ENCODE data around the gene ITPA.

DNA sequence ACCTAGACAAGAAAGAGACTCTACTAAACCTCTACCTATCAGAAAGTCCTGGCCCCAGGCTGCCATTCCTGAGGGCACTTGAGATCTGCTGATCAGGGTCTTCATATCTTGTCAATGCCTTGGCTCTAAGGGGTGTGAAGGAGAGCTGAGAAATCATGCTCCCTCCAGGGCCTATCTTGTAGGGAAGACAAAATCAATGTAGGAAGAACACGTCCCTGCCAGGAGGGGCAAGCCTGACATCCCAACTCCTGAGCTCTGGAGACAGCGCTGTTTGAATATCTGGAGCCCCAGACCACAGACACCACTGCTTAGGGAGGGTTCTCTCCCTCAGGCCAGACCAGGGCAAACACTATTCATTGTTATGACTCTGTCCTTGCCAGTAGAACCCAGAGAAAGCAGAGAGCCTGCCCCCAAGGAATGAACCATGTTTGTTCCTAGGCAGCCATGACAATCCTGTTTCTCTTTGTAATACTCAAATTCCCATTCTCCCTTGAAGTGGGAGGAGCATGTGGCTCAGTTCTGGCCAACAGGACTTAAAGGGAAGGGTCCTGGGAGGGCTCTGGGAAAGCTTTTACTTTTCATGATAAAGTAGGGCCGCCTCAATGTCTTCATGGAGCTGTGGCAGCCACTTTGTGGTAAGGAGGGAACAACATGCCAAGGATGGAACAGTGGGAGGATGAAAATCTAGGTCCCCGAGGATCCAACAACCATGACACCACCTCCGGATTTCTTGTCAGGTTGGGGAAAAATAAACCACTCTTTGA lies 47.8 kb upstream of the ITPA start:
- TF ChIP-seq, protein P1, sequence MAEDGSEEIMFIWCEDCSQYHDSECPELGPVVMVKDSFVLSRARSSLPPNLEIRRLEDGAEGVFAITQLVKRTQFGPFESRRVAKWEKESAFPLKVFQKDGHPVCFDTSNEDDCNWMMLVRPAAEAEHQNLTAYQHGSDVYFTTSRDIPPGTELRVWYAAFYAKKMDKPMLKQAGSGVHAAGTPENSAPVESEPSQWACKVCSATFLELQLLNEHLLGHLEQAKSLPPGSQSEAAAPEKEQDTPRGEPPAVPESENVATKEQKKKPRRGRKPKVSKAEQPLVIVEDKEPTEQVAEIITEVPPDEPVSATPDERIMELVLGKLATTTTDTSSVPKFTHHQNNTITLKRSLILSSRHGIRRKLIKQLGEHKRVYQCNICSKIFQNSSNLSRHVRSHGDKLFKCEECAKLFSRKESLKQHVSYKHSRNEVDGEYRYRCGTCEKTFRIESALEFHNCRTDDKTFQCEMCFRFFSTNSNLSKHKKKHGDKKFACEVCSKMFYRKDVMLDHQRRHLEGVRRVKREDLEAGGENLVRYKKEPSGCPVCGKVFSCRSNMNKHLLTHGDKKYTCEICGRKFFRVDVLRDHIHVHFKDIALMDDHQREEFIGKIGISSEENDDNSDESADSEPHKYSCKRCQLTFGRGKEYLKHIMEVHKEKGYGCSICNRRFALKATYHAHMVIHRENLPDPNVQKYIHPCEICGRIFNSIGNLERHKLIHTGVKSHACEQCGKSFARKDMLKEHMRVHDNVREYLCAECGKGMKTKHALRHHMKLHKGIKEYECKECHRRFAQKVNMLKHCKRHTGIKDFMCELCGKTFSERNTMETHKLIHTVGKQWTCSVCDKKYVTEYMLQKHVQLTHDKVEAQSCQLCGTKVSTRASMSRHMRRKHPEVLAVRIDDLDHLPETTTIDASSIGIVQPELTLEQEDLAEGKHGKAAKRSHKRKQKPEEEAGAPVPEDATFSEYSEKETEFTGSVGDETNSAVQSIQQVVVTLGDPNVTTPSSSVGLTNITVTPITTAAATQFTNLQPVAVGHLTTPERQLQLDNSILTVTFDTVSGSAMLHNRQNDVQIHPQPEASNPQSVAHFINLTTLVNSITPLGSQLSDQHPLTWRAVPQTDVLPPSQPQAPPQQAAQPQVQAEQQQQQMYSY (CRISPR knock-in tag; IDR thresholded peaks at IDR 0.05) = no peak
- TF ChIP-seq SIX5 (IDR thresholded peaks at IDR 0.05; ENCODE audit: low read depth, low read length, severe bottlenecking) = no peak
- TF ChIP-seq, protein P2, sequence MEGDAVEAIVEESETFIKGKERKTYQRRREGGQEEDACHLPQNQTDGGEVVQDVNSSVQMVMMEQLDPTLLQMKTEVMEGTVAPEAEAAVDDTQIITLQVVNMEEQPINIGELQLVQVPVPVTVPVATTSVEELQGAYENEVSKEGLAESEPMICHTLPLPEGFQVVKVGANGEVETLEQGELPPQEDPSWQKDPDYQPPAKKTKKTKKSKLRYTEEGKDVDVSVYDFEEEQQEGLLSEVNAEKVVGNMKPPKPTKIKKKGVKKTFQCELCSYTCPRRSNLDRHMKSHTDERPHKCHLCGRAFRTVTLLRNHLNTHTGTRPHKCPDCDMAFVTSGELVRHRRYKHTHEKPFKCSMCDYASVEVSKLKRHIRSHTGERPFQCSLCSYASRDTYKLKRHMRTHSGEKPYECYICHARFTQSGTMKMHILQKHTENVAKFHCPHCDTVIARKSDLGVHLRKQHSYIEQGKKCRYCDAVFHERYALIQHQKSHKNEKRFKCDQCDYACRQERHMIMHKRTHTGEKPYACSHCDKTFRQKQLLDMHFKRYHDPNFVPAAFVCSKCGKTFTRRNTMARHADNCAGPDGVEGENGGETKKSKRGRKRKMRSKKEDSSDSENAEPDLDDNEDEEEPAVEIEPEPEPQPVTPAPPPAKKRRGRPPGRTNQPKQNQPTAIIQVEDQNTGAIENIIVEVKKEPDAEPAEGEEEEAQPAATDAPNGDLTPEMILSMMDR (IDR thresholded peaks at IDR 0.05 in 2 of 3, conservative IDR thresholded peaks at IDR 0.05 in 1 of 3; ENCODE audit: control insufficient read depth in 2 of 3, extremely low read depth in 1 of 3, insufficient read depth in 1 of 3, low read depth in 3 of 3, low read length in 3 of 3) = no peak
- no peak for TF ChIP-seq POLR2A (IDR thresholded peaks at IDR 0.05; ENCODE audit: low read depth, low read length)
- TF ChIP-seq NFXL1 (IDR thresholded peaks at IDR 0.05; ENCODE audit: borderline replicate concordance) = no peak
- TF ChIP-seq, protein P3, sequence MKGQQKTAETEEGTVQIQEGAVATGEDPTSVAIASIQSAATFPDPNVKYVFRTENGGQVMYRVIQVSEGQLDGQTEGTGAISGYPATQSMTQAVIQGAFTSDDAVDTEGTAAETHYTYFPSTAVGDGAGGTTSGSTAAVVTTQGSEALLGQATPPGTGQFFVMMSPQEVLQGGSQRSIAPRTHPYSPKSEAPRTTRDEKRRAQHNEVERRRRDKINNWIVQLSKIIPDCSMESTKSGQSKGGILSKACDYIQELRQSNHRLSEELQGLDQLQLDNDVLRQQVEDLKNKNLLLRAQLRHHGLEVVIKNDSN (IDR thresholded peaks at IDR 0.05; ENCODE audit: borderline replicate concordance, extremely low read length, insufficient read depth, low read depth, low read length) = no peak
- TF ChIP-seq EP300 (IDR thresholded peaks at IDR 0.05; ENCODE audit: borderline replicate concordance in 1 of 2, control insufficient read depth in 1 of 2, low read depth in 2 of 2, low read length in 2 of 2) = no peak
- TF ChIP-seq, protein P4, sequence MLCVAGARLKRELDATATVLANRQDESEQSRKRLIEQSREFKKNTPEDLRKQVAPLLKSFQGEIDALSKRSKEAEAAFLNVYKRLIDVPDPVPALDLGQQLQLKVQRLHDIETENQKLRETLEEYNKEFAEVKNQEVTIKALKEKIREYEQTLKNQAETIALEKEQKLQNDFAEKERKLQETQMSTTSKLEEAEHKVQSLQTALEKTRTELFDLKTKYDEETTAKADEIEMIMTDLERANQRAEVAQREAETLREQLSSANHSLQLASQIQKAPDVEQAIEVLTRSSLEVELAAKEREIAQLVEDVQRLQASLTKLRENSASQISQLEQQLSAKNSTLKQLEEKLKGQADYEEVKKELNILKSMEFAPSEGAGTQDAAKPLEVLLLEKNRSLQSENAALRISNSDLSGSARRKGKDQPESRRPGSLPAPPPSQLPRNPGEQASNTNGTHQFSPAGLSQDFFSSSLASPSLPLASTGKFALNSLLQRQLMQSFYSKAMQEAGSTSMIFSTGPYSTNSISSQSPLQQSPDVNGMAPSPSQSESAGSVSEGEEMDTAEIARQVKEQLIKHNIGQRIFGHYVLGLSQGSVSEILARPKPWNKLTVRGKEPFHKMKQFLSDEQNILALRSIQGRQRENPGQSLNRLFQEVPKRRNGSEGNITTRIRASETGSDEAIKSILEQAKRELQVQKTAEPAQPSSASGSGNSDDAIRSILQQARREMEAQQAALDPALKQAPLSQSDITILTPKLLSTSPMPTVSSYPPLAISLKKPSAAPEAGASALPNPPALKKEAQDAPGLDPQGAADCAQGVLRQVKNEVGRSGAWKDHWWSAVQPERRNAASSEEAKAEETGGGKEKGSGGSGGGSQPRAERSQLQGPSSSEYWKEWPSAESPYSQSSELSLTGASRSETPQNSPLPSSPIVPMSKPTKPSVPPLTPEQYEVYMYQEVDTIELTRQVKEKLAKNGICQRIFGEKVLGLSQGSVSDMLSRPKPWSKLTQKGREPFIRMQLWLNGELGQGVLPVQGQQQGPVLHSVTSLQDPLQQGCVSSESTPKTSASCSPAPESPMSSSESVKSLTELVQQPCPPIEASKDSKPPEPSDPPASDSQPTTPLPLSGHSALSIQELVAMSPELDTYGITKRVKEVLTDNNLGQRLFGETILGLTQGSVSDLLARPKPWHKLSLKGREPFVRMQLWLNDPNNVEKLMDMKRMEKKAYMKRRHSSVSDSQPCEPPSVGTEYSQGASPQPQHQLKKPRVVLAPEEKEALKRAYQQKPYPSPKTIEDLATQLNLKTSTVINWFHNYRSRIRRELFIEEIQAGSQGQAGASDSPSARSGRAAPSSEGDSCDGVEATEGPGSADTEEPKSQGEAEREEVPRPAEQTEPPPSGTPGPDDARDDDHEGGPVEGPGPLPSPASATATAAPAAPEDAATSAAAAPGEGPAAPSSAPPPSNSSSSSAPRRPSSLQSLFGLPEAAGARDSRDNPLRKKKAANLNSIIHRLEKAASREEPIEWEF (IDR thresholded peaks at IDR 0.05; ENCODE audit: insufficient replicate concordance, low read depth, low read length) = no peak
- TF ChIP-seq POLR2AphosphoS5 (IDR thresholded peaks at IDR 0.05; ENCODE audit: low read length) = no peak
- no peak for TF ChIP-seq SREBF2 (IDR thresholded peaks at IDR 0.05; ENCODE audit: low read length)
- TF ChIP-seq HDAC2 (IDR thresholded peaks at IDR 0.05) = no peak
